GM12865 (cell line): ENCODE data around the gene HEMGN.

Experiments
- DNase-seq: peaks from one replicate; pipeline ENCODE4 v3.0.0; 2010; ENCODE audit warnings: low read depth
- H3K4me3 ChIP-seq: 2 replicates; pipeline ENCODE4 v1.5.1; 2011; ENCODE audit warnings: mild to moderate bottlenecking, low read depth, low read length, control low read depth
- CTCF ChIP-seq: IDR thresholded peaks from 2 replicates; pipeline ENCODE4 v1.5.1; 2011; ENCODE audit warnings: low read length, control low read depth, low read depth, inconsistent platforms; ENCODE audit not compliant: insufficient read depth; ENCODE audit errors: missing control alignments

HEMGN gene

GRCh38 chr9:97908705-97909104 is 29.3 kb downstream of the HEMGN start:
- no peak overlapping the region for H3K4me3 ChIP-seq
- no peak for DNase-seq
- no peak for TF ChIP-seq CTCF

GRCh38 chr9:97907632-97908031 is 30.3 kb downstream of the HEMGN start:
- no peak for DNase-seq
- H3K4me3 ChIP-seq = no peak overlapping the region
- TF ChIP-seq CTCF = no peak

GRCh38 chr9:97907046-97907445 is 30.9 kb downstream of the HEMGN start:
- DNase-seq = no peak
- TF ChIP-seq CTCF = no peak
- H3K4me3 ChIP-seq = no peak overlapping the region

- no peak for TF ChIP-seq CTCF
- DNase-seq = no peak
- no peak overlapping the region for H3K4me3 ChIP-seq
Measured at GRCh38 chr9:97906236-97906831, 31.6 kb downstream of the HEMGN start.

- no peak for DNase-seq
- TF ChIP-seq CTCF = no peak
- H3K4me3 ChIP-seq = no peak overlapping the region
Measured at GRCh38 chr9:97905228-97905627, 32.7 kb downstream of the HEMGN start.

- TF ChIP-seq CTCF = no peak
- no peak for DNase-seq
- H3K4me3 ChIP-seq = no peak overlapping the region
Measured at GRCh38 chr9:97904725-97905124, 33.2 kb downstream of the HEMGN start.

- no peak for DNase-seq
- H3K4me3 ChIP-seq = no peak overlapping the region
- TF ChIP-seq CTCF = no peak
Measured at GRCh38 chr9:97903177-97903576, 34.8 kb downstream of the HEMGN start.
